Tibial nerve (tissue), 4 donors: Measurements from ENCODE around the gene TBX21.

Experiments used
- CTCF ChIP-seq, 5 experiments: fragments of 200-600 bp in 3 of 5; fragments of 450-650 bp in 2 of 5; sonication (generic) in 3 of 5; IDR thresholded peaks; one replicate each; pipeline ENCODE4 v1.5.1; 2016 to 2019; ENCODE audit warnings: antibody characterized with exemption in 5 of 5, mild to moderate bottlenecking in 3 of 5, moderate library complexity in 2 of 5
- EP300 ChIP-seq, 2 donors: sonication (generic); formaldehyde crosslinking; IDR thresholded peaks; one replicate each; pipeline ENCODE4 v1.6.1; 2017; ENCODE audit warnings: antibody characterized with exemption in 2 of 2, mild to moderate bottlenecking in 1 of 2
- POLR2A ChIP-seq, 2 donors: fragments of 450-650 bp; IDR thresholded peaks; one replicate each; pipeline ENCODE4 v1.6.1; 2017; ENCODE audit warnings: antibody characterized with exemption in 2 of 2, mild to moderate bottlenecking in 2 of 2, moderate library complexity in 2 of 2

GRCh38 chr17:47717261-47717697 is 15.8 kb upstream of the TBX21 start:
- TF ChIP-seq EP300 (IDR thresholded peaks at IDR 0.05) (no peak), CTCF (IDR thresholded peaks at IDR 0.05) (peak in 1 of 5 experiments; percentile 8), POLR2A (IDR thresholded peaks at IDR 0.05) (no peak)
